ENCODE measurements around the gene ASXL3. TPM values are rescaled to one million over a fixed set of nuclear protein-coding genes. Genes with fewer than 3 reads are reported as not detected.

ASXL3 gene
- total RNA-seq, 2 donors from 2014 or later: 0.71 to 1.1 TPM

DNA sequence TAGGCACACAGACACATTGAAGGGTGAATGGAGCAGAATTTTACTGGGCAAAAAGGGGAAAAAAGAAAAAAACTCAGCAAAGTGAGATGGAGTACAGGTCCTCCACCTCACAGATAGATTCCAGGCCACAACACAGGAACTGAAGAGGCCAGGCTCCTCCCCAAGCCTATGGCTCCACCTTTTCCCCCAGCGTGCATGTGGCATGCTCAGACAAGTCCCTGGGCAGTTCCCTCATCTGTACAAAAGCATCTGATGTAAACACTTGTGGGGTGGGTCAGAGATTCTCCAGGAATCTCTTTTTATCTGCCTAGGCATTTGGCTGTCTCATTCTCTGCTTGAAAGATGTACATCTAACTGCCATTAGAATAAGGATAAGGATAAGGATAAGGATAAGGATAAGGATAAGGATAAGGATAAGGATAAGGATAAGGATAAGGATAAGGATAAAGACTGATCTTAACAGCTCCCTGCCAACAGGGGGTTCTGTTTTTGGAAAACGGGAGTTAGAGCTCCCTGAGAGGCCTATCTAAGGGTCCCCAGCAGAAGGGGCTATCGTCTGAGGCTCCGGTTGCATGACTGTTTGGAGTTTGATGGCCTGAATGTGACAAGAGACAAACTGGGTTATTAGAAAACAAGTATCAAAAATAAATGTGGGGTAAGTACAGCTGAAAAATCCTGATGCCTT lies 17.2 kb upstream of the ASXL3 start:
- Histone ChIP-seq H3K9ac (ENCODE audit: extremely low read depth, low read length, poor library complexity, severe bottlenecking) (no peak overlapping the region), H3K9me3 (ENCODE audit: control insufficient read depth, low read length) (peaks cover 11% of the 10 kb centered on the region), H3K36me3 (ENCODE audit: control insufficient read depth, insufficient read depth, low read length) (no peaks in the 10 kb centered on the region), H3K27ac (ENCODE audit: low read depth, low read length) (no peak overlapping the region), H3K27me3 (ENCODE audit: control insufficient read depth, insufficient read depth, low read length, poor library complexity, severe bottlenecking) (peaks cover 27% of the 10 kb centered on the region), H3K4me3 (ENCODE audit: low read length) (no peak overlapping the region), H3K4me1 (ENCODE audit: control insufficient read depth, insufficient read depth, low read length) (peaks cover 5% of the 10 kb centered on the region)
- peaks cover 24% of the 10 kb centered on the region for H3K27me3 Mint-ChIP-seq (ENCODE audit: insufficient read depth)
- peaks cover 28% of the 10 kb centered on the region for H3K4me1 Mint-ChIP-seq
- H3K27ac Mint-ChIP-seq: peak overlapping the region; percentile 47
- peak; percentile 78 for DNase-seq
- no peaks in the 10 kb centered on the region for H3K36me3 Mint-ChIP-seq (ENCODE audit: low read depth)
- TF ChIP-seq, protein P1, sequence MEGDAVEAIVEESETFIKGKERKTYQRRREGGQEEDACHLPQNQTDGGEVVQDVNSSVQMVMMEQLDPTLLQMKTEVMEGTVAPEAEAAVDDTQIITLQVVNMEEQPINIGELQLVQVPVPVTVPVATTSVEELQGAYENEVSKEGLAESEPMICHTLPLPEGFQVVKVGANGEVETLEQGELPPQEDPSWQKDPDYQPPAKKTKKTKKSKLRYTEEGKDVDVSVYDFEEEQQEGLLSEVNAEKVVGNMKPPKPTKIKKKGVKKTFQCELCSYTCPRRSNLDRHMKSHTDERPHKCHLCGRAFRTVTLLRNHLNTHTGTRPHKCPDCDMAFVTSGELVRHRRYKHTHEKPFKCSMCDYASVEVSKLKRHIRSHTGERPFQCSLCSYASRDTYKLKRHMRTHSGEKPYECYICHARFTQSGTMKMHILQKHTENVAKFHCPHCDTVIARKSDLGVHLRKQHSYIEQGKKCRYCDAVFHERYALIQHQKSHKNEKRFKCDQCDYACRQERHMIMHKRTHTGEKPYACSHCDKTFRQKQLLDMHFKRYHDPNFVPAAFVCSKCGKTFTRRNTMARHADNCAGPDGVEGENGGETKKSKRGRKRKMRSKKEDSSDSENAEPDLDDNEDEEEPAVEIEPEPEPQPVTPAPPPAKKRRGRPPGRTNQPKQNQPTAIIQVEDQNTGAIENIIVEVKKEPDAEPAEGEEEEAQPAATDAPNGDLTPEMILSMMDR (conservative IDR thresholded peaks at IDR 0.05): peak; percentile 52
- no peak overlapping the region for H3K4me3 Mint-ChIP-seq
- H3K9me3 Mint-ChIP-seq: peaks cover 6% of the 10 kb centered on the region
- 57% methylated on average over 4 of the region's 4 CpGs; no CpG with 5 or more reads in 1 of the 2 experiments for WGBS, 2 experiments (ENCODE audit: insufficient coverage in 1 of 2, insufficient read length in 1 of 2)

GRCh38 chr18:33562741-33563140 lies 15.3 kb upstream of the ASXL3 start:
- Histone ChIP-seq H3K4me1 (ENCODE audit: control insufficient read depth, insufficient read depth, low read length) (peaks cover 5% of the 10 kb centered on the region), H3K36me3 (ENCODE audit: control insufficient read depth, insufficient read depth, low read length) (no peaks in the 10 kb centered on the region), H3K27ac (ENCODE audit: low read depth, low read length) (no peak overlapping the region), H3K4me3 (ENCODE audit: low read length) (no peak overlapping the region), H3K9ac (ENCODE audit: extremely low read depth, low read length, poor library complexity, severe bottlenecking) (no peak overlapping the region), H3K27me3 (ENCODE audit: control insufficient read depth, insufficient read depth, low read length, poor library complexity, severe bottlenecking) (peaks cover 17% of the 10 kb centered on the region), H3K9me3 (ENCODE audit: control insufficient read depth, low read length) (peaks cover 14% of the 10 kb centered on the region)
- TF ChIP-seq, protein P1 (conservative IDR thresholded peaks at IDR 0.05): no peak
- H3K4me3 Mint-ChIP-seq: no peak overlapping the region
- H3K27ac Mint-ChIP-seq: no peak overlapping the region
- peaks cover 28% of the 10 kb centered on the region for H3K4me1 Mint-ChIP-seq
- no peak for DNase-seq
- 85% methylated on average over 1 of the region's 1 CpG; no CpG with 5 or more reads in 1 of the 2 experiments for WGBS, 2 experiments (ENCODE audit: insufficient coverage in 1 of 2, insufficient read length in 1 of 2)
- peaks cover 20% of the 10 kb centered on the region for H3K9me3 Mint-ChIP-seq
- H3K27me3 Mint-ChIP-seq (ENCODE audit: insufficient read depth): peaks cover 19% of the 10 kb centered on the region
- H3K36me3 Mint-ChIP-seq (ENCODE audit: low read depth): no peaks in the 10 kb centered on the region

- no peak overlapping the region for H3K9ac ChIP-seq (ENCODE audit: extremely low read depth, low read length, poor library complexity, severe bottlenecking)
- DNase-seq: no peak
- no peak overlapping the region for H3K4me3 ChIP-seq (ENCODE audit: low read length)
- 100% methylated on average over 1 of the region's 1 CpG; no CpG with 5 or more reads in 1 of the 2 experiments for WGBS, 2 experiments (ENCODE audit: insufficient coverage in 1 of 2, insufficient read length in 1 of 2)
- H3K36me3 Mint-ChIP-seq (ENCODE audit: low read depth): no peaks in the 10 kb centered on the region
- TF ChIP-seq, protein P1 (conservative IDR thresholded peaks at IDR 0.05): no peak
- no peak overlapping the region for H3K4me3 Mint-ChIP-seq
- H3K27ac Mint-ChIP-seq: no peak overlapping the region
- peaks cover 14% of the 10 kb centered on the region for H3K9me3 ChIP-seq (ENCODE audit: control insufficient read depth, low read length)
- H3K27me3 Mint-ChIP-seq (ENCODE audit: insufficient read depth): peaks cover 10% of the 10 kb centered on the region
- H3K4me1 Mint-ChIP-seq: peaks cover 3% of the 10 kb centered on the region
- H3K4me1 ChIP-seq (ENCODE audit: control insufficient read depth, insufficient read depth, low read length): no peaks in the 10 kb centered on the region
- no peaks in the 10 kb centered on the region for H3K36me3 ChIP-seq (ENCODE audit: control insufficient read depth, insufficient read depth, low read length)
- H3K27ac ChIP-seq (ENCODE audit: low read depth, low read length): no peak overlapping the region
- peaks cover 21% of the 10 kb centered on the region for H3K9me3 Mint-ChIP-seq
- peaks cover 8% of the 10 kb centered on the region for H3K27me3 ChIP-seq (ENCODE audit: control insufficient read depth, insufficient read depth, low read length, poor library complexity, severe bottlenecking)
Measured at GRCh38 chr18:33567705-33568104, 10.3 kb upstream of the ASXL3 start.
